ENCODE measurements around the gene ZC3H15. TPM values are rescaled to one million over a fixed set of nuclear protein-coding genes. Genes with fewer than 3 reads are reported as not detected.
"Not testable (repeated sequence)": the region's sequence is repeated elsewhere in the genome, so short reads cannot be mapped to it uniquely, and the experiment has no call there.

The ZC3H15 gene
- polyA plus RNA-seq, 12 donors = 60.8 to 169 (median 87.1) TPM; not detected in 1

DNA sequence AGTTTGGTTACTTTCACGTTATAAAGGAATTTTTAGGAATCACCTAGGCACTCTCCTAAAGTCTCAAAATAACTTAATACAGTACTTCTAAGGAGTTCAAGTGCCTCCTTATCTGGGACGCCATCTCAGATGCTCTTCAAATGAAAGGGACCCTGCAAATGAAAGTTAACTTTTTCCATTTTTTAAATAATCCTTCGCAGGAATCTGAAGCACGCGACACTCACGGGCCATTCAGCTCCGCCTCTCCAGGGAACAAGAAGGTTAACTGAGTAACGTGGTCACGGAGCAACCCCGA is 537 bp upstream of the ZC3H15 start:
- no peak for DNase-seq

DNA sequence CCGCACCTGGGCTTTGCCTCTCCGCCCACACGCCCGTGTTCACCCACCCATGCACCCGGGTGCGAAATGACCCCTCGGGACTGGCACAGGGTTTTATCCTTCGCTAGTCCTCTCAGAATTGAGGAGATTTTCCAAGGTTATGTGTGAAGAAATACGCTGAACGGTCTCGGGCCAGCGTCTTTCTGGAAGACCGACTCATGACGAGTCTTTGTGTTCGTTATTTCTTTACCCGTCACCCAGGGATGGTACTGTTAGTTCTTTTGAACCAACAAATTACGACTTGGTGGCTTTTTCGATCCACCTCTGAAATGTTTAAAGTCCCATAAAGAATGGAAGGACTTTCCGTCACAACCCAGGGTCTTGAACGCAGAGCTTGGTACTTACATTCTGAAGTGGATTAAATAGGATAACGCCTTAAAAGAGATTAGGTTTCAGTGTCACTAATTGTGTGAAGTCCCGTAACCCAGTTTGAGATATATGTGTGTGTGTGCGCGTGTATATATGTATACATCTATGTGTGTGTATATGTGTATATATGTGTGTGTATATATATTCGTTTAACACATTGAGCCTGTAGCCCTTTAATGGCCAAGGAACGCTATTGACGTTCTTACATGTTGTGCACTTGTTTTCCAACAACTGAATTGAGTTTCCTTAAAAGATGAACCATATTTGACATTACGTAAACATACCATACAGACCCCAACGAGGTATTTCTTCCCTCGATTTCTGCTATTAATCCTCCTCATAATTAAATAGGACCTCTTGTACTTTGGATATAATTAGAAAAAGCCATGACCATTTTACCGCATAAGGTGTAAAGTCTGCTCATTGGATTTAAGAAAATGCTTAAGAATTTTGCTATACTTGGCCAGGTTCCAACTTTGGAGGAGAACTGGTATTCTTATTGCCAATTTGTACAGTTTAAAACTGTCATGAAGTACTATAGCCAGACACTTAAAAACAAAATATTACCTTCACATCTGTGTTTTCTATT is 889 bp downstream of the ZC3H15 start:
- peak; percentile 17 for DNase-seq

DNA sequence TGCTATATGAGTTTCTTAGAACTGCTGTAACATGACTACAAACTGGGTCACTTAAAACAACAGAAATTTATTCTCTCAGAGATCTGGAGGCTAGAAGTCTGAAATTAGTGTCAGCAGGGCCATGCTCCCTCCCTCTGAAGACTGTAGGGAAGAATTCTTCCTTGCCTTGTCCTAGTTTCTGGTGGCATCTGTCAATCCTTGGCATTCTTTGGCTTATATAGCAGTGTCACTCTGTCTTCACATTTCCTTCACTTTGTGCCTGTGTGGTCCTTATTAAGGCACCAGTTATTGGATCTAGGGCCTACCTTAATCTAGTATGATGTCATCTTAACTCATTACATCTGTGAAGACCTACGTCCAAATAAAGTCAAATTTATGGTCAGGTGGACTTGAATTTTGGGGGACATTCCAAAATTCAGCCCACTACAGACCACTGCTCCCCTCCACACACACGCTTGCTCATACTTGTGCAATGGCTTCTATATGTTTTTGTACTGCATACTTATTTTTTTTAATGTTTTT is 7.6 kb downstream of the ZC3H15 start:
- no peak for DNase-seq

DNA sequence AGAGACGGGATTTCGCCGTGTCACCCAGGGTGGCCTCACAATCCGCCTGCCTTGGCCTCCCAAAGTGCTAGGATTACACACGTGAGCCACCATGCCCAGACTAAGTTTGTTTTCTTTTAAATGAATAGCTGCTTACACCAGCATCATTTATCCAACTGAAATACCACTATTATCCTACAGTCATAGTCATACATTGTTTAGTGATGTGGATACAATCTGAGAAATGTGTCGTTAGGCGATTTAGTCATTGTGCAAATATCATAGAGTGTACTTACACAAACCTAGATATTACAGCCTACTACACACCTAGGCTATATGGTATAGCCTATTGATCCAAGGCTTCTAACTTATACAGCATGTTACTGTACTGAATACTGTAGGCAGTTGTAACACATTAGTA is 10.3 kb downstream of the ZC3H15 start:
- DNase-seq = no peak

DNA sequence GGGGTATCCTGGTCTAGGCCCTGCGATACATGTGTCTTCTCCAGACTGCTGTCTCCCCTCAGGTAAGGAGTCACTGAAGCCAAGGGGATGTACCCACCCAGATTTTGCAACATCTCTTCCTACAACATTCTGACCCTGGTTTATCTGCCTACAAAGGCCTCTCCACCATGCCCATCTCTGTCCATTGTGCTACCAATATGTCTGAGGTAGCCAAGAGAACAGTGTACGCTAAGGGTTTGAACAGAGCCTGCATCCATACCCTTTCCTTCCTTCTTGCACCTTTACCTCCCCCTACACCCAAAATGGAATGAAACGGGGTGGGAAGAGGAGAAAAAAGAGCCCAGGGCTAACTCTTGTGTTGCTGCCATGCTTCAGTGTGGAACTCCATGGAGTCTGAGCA is 11.9 kb downstream of the ZC3H15 start:
- DNase-seq = no peak

DNA sequence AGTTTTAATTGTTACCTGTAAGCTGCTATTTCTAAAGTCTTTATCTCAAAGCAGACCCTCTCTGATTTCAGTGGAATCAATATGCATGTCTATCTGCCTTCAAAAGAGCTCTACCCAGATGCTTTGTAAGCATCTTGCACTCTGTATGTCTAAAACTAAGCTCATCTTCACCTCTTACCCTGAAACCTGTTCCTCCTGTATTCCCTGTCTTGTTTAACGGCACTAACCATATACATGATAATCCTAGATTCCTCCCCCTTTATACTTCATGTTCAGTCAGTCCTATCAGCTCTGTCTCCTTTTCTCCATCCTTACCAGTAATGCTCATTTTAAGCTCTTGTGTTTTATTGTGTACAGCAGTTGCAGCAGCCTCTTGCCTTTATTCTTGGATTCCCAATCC is 12.8 kb downstream of the ZC3H15 start:
- DNase-seq = no peak

DNA sequence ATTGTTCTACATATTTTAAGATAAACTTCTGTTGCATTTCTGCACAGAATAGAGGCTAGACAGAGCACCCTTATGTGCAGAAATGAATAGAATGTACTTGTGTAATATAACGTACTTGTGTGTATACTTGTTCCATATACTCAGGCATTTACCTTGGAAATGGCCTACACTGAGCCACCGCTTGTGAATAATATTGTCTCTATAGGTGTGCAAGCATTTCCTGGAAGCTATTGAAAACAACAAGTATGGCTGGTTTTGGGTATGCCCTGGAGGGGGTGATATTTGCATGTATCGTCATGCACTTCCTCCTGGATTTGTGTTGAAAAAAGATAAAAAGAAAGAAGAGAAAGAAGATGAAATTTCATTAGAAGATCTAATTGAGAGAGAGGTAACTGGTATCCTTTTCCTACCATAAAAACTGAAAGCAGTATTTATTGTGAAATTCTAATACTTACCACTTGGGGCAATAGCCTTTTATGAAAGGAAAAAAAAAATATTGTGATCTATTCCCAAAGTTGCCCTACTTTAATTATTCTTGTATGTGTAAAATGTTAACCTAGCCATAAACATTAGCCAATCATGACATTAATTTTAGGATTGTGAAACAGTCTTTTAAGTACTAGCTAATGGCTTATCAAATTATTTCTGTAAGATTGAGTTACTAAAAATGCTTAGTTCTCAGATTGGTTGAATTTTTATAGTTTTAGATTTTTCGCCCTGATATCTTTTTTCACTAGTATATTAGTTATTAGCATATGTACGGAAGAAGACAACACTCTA is 18.0 kb downstream of the ZC3H15 start:
- no peak for DNase-seq

DNA sequence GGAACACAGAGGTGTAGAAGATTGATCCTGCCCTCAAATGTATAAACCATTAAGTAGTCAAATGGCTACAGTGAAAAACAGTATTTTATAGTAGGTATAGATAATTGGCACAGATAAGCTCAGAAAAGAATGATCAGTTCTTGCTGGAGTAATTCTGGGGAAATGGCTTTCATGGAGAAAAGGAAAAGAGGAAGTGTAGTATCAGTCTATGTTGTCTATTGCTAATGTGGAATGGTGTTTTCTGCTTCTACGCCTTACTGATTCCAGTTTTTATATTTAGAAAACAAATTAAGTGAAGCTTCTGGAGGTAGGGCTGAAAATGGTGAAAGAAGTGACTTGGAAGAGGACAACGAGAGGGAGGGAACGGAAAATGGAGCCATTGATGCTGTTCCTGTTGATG is 22.2 kb downstream of the ZC3H15 start:
- DNase-seq = no peak

DNA sequence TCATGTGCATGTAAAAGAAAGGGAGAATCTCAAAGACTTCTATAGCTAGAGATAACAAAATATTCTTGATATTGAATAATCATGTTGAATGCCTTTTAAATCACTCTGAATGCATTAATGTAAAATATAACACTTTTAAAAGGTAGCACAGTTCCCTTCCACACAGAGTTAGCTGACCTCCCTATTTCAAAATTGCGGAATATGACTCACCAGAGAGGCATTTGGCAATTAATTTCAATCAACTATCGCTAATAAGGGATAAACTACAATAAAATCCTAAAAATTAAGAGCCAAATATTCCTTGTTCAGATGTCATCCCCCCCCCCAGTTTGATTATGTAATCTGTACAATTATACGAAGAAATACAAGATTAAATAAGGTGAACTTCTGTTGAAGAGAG is 29.3 kb downstream of the ZC3H15 start:
- DNase-seq = no peak

DNA sequence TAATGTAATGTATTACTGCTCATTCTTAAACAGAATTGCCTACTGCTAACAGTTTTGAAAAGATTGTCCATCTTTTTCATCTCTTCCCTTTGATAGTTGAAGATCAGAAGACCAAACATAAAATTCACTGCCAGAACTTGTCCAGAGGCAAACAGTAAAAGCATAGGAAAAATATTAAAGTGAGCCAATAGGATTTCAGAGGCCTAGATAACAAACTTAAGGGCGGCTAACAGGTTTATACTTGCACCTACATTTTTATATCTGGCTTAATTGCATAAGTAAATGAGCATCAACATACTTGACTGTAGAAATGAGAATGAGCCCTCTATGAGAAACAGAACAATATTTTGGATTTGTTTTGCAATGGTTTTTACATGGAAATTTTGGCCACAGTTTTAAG is 30.3 kb downstream of the ZC3H15 start:
- DNase-seq = no peak

DNA sequence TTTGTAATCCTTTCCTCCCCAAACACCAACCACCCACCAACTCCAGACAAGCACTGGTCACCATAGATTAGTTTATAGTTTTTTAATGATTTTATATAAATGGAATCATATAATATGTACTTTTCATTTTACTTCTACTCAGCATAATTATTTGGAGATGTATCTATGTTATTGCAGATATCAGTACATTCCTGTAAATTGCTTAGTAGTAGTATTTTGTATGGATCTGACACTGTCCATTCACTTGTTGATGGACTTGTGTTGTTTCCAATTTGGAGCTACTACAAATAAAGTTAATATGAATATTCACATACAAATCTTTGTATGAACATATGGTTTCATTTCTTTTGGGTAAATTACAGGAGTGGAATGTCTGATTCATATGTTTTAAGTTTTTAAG is 31.0 kb downstream of the ZC3H15 start:
- DNase-seq = no peak

DNA sequence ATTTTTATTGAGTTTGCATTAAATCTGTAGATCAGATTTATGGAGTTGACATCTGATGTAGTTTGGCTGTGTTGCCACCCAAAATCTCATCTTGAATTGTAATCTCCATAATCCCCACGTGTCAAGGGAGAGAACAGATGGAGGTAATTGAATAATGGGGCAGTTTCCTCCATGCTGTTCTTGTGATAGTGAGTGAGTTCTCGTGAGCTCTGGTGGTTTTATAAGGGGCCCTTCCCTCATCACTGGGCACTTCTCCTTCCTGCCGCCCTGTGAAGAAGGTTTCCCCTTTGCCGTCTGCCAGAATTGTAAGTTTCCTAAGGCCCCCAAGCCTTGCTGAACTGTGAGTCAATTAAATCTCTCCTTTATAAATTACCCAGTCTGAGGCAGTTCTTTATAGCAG is 32.2 kb downstream of the ZC3H15 start:
- no peak for DNase-seq

DNA sequence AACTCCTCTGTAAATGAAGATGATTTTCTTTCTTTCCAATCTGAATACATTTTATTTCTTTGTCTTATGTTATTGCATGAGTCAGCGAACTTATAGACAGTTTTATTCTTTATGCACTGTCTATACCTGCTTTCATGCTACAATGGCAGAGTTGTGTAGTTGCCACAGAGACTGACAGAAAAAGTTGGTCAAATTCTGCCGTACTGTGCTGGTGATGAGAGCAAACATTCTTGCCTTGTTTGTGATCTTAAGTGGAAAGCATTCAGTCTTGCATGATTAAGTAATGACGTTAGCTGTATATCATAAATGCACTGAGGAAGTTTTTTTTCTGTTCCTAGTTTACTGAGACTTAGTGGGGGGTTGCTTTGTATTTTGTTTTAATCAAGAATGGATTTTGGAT is 32.9 kb downstream of the ZC3H15 start:
- DNase-seq = no peak

DNA sequence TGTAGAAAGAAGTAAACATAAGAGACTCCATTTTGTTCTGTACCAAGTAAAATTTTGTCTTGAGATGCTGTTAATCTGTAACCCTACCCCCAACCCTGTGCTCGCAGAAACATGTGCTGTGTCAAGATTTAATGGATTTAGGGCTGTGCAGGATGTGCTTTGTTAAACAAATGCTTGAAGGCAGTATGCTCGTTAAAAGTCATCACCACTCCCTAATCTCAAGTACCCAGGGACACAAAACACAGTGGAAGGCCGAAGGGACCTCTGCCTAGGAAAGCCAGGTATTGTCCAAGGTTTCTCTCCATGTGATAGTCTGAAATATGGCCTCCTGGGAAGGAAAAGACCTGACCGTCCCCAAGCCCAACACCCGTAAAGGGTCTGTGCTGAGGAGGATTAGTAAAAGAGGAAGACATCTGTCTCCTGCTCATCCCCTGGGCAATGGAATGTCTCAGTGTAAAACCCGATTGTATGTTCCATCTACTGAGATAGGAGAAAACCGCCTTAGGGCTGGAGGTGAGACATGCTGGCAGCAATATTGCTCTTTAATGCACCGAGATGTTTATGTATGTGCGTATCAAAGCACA is 35.6 kb downstream of the ZC3H15 start:
- not testable (repeated sequence) for DNase-seq

DNA sequence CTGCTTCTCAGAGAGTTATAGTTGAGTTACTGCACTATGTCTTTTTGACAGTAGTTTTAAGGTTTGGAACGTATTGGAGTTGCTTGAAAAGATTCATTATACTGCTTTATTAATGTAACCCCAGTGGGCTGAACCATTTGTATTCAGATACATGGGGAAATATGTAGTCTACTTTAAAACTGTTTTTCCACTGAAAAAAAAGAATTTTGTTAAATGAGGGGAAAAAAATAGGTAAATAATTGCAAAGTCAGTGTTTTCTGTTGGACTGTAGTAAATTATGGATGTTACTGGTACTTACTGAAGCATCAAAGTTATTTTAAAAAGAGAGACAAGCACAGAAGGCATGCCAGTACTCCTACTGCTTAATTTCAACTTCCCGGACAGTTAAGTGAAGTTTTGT is 36.4 kb downstream of the ZC3H15 start:
- no peak for DNase-seq

DNA sequence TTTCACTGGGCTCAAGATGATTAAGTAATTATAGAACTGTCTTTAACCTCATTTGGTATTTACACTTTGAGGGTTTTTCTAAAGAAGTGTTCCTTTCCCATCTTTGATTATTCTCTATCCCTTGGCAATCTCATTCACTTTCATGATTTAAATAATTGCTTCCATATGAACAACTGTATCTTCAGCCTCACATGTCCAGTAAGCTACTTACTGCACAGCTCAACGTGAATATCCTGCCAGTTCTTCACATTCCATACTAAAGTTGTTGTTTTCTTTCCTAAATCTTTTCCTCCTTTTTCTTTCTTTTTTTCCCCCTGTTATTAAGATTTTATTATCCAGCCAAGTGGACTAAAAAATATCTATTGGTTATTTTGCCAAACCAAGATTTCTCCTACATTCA is 37.7 kb downstream of the ZC3H15 start:
- peak; percentile 30 for DNase-seq

DNA sequence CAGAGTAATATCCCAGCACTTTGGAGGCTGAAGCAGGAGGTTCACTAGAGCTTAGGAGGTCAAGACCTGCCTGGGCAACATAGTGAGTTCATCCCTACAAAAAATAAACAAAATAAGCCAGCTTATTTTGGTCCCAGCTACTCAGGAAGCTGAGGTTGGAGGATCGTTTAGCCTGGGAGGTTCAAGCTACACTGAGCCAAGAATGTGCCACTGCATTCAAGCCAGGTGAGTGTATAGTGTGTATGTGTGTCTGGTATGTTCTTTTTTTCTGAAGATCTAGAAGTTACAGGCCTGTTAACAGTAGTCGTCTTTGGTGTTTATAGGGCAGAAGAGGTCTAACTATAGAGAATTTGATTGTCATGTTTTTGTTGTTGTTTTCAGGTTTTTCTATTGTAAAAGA is 40.2 kb downstream of the ZC3H15 start:
- DNase-seq = no peak

DNA sequence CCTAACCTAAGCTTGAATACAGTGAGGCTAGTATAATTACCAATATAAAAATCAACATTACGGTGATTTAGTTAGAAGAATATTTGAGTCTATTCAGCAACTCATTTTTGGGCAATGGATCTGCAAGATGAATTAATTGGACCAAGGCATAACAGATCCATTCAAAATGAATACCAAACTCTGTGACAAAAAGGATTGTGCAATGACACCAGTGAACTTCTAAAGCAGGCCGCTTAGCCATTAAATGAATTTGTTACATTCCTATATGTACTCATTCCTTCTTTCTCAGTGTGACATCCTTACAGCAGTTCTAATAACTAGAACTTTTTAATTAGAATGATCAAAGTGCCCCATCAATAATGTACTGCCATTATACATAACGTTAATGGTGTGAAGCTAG is 44.3 kb downstream of the ZC3H15 start:
- DNase-seq = no peak

DNA sequence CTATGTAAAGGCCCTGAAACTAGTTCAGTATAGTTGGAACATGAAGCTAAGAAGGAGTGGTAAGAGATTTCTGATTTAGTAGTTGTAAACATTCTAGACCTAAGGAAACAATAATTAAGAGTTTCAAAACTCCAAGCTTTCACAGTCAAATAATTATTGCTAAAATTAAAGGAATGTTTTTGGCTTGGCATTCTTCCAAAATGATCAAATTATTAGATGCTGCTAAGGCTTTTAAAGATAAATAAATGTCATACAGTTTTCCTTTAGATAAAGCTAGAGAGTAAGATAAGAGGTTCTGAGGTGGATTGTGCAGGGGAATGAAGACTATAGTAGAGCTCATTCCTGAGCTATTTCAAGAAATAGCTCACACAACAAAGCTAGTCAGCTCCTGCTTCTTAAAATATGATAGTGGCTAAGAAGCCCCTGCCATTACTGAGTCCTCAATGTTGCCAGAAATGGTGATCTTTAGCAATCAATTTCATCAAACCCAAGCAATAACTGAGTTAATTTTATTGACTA is 45.3 kb downstream of the ZC3H15 start:
- no peak for DNase-seq

DNA sequence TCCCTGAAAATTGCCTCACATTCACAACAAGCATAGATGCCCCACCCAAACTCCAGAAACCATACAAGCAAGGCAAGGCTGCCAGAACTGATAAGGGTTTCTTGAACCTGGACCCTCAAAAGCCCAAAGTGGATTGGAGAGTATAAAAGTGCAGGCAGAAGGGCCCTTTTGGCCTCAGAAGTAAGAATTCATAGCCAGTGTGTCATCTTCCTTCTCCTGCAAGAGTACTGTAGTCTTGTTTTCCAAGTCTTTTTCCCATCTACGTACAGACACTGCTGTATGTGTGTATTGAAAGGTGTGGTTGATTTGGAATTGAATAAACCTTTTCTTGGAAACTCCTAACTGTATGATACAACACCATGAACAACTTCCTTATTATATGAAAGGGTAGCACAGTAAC is 46.8 kb downstream of the ZC3H15 start:
- DNase-seq = no peak

DNA sequence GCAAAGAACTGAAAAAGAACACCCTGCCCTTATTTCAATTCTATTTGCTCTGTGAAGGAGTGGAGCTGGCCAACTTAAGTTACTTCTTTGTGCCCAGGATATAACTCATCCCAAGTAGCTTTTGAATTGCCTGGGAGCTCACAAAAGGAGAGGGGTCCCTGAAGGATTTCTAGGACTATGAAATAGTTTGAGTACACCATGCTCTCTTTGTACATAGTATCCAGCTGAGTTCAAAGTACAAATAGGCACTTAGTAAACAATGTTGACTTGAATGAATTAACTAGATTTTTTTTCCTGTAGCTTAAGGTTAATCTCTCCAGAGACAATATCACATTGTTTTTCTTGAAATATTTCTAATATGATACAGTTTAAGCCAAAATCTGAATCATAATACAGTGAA is 47.7 kb downstream of the ZC3H15 start:
- DNase-seq = no peak

DNA sequence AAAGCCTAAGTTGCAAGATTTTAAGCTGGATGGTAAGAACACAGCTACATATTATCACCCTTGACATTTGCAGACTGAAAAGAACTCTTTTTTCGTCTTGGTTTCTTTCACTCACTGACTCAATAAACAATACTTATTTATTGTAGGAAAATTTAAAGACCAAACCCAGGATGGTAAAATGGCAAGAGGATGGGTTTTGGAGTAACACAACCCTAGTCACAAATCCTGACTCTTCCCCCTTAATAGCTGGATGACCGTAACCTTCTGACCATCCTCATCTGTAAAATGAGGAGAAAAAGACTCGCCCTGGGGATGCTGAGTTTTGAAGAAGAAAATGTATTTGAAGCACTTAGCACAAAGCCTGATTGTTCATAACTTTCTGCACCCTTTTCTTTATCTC is 48.3 kb downstream of the ZC3H15 start:
- DNase-seq = no peak
